Stimulated activated CD4-positive, alpha-beta T cell treated with anti-CD3 and anti-CD28 coated beads, Interleukin-12 subunit alpha, Interleukin-12 subunit beta, amount 100 ng/mL, for 48 hours (primary cell): ENCODE measurements around the gene ISG15.
"Not testable (repeated sequence)": the region's sequence is repeated elsewhere in the genome, so short reads cannot be mapped to it uniquely, and the experiment has no call there.

ENCODE experiments used
- DNase-seq, 3 donors: peaks; one replicate each; pipeline ENCODE4 v3.0.0-alpha.2; 2020; ENCODE audit warnings: low read depth in 2 of 3, low spot score in 1 of 3

ISG15 gene

GRCh38 chr1:1026599-1027413, 13.5 kb downstream of the ISG15 start:
- DNase-seq: no peak

DNA sequence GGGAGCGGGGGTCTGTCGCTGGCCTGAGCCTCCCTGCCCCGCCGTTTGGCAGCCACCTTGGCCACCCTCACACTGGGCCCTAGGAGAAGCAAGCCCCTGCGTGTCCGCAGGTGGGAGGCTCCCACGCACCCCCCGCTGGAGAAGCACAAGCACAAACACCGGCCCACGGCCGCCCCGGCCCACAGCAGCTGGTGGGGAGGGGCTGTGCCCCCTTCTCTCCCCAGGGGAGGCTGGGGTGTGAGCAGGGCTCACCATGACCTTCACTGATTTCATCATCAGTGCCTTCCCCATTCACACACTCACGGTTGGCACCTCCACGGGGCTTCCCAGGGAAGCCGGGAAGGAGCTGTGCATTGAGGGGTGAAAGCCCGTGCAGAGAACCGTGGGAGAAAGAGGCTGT, 14.5 kb downstream of the ISG15 start:
- no peak for DNase-seq

DNA sequence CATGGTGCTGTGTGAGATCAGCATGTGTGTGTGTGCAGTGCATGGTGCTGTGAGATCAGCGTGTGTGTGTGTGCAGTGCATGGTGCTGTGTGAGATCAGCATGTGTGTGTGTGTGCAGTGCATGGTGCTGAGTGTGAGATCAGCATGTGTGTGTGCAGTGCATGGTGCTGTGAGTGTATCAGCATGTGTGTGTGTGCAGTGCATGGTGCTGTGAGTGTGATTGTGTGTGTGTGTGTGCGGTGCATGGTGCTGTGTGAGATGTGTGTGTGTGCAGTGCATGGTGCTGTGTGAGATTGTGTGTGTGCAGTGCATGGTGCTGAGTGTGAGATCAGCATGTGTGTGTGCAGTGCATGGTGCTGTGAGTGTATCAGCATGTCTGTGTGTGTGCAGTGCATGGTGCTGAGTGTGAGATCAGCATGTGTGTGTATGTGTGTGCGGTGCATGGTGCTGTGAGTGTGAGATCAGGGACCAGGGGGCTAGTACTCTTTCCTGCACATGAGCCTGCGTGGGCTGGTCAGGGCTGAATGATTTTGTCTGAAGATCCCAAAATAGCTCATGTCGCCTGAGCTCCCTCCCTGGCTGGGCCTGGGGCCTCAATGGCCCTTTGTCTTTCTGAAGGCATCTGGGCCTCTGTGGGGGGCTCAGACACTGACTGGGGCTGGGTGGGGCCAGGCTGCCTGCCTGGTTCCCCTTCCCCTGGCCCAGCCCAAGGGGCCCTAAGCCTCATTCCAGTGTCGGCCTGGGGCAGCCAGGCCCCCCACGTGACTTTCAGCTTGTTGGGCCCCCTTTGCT, 17.8 kb downstream of the ISG15 start:
- not testable (repeated sequence) for DNase-seq

- no peak for DNase-seq
Observed at GRCh38 chr1:1031659-1032235, 18.4 kb downstream of the ISG15 start.

DNA sequence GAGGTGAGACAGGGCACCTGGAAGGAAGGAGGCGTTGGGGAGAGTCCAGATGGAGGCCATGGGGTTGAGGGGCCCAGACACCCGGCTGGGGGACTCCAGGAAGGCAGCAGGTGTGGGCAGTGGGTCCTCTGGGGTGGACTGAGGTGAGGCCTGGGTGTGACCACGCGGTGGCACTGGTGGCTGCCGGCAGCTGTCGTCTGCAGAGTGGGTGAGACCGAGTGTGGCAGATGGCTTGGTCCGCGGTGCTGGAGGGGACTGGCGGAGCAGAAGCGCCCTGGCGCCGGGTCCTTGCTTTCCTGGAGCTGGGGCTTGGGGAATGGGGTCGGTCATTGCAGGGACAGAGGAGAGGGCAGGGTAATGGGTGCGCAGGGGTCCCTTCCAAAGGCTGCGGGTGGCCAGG, 19.1 kb downstream of the ISG15 start:
- no peak for DNase-seq

DNA sequence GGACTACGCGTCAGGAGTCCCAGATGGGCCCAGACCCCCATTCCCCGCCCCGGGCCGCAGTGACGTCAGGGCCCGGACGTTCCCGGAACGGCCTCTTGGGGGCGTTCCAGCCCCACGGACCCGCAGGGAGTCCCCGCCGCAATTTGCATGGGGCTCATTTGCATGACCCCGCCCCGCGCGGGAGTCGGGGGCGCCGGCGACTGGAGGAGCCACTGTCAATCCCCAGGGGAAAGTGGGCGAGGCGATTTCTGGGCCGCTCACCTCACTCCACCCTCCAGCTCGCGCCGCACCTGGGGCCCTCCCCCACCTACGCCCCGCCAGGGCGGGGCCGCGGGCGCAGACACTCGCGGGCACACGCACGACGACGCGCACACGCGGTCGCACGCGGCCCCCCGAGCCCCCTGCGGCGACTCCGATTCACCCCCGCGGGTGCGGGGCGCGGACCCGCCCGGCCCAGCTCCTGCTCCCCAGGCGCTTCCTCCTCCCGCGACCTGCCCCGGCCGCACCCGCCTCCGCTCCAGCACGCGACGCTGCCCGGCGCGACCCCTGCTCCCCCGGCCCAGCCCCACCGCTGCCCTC, 19.8 kb downstream of the ISG15 start:
- peak; percentile 86 to 88 (median 87) for DNase-seq

GRCh38 chr1:1033731-1034438, 20.6 kb downstream of the ISG15 start:
- DNase-seq: no peak

DNA sequence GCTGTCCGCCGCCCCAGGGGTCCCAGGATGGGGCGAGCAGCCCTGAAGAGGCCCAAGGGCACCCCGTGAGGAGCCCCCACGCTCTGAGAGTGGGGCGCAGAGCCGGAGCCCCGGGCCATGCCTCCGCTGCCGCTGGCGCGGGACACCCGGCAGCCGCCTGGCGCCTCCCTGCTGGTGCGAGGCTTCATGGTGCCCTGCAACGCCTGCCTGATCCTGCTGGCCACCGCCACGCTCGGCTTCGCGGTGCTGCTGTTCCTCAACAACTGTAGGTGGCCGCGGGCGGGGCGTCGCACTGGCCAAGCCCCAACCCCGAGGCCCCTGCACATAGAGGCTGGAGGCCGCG, 21.1 kb downstream of the ISG15 start:
- no peak for DNase-seq

DNA sequence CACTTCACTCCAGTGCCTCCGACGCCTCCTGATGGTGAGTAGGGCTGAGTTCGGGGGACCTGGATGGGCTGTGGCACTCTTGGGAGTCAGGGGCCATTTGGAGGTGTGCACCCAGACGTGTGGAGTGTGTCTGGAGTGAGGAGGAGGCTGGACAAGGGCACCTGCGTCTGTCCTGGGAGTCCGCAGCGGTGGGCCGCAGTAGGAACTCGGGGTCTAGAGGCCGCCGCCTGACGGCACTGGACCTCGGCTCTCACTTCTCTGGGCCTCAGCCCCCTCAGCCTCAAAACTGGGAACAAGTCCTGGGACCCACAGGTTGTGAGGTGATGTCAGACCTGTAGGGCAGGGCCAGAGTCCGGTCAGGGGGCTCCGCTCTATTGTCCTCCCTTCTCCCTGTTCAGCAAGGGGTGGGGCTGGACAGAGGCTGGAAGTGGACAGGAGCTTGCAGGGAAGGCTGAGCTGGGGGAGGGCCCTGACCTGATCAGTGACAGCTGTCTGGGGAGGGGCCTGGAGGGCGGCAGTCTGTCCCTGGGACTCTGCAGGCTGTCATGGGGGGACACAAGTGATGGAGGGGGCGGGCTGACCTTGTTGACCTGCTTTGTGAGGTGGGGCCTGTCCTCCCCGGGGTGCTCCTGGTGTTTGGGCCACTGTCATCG, 22.1 kb downstream of the ISG15 start:
- DNase-seq: no peak

DNA sequence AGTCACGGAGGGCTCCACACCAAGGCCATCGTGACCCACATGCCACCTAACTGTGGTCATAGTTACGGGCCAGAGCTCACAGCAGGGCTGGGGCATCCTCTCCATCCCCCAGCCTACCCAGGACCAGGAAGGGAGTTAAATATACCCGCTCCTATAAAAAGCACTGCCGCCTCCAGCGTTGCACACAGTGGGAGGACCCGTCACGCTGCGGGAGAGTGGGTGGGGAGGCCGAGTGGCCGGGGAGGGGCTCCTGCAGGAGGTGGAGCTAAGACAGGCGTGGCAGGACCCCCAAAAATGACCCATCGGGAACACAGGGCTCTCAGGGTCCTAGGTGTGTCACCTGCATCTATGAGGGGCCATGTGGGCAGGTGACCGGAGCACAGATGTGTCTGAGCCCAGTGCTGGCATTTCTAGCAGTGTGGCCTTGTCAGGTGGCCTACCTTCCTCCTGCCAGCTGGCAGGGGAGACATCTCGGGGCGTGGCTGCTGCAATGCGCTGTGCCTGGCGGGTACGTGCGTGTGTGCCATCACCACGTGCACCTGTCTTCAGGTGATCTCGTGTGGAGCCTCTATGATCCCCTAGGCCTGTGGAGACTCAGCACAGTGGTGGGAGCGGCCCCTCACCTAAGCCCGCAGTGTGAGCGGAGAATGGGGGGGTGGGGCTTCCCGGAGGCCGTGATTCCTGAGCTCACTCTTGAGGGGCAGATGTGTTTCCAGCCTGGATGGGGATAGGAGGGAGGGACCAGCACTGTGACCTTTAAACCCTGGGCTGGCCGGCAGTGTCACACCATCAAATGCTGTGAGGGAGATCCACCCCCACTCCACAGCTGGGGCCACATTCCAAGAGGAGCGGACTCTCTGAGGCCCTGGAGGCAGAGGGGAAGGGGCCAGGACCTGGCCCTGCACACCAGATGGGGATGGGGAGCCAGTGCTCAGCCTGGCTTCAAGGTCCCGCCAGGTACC, 24.4 kb downstream of the ISG15 start:
- DNase-seq: no peak

GRCh38 chr1:1038694-1039093, 25.4 kb downstream of the ISG15 start:
- DNase-seq: no peak

- DNase-seq: no peak
Observed at GRCh38 chr1:1039145-1039910, 26.0 kb downstream of the ISG15 start.

- DNase-seq: peak; percentile 57 to 72 (median 57)
Observed at GRCh38 chr1:1040004-1040991, 27.0 kb downstream of the ISG15 start.

DNA sequence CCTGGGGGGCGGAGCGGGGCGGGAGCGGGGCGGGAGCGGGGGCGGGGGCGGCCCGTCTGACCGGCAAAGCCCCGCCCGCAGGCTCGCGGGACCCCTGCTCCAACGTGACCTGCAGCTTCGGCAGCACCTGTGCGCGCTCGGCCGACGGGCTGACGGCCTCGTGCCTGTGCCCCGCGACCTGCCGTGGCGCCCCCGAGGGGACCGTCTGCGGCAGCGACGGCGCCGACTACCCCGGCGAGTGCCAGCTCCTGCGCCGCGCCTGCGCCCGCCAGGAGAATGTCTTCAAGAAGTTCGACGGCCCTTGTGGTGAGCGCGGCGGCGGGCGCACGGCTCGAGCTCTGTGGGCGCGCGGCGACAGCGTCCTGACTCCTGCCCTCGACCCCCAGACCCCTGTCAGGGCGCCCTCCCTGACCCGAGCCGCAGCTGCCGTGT, 27.8 kb downstream of the ISG15 start:
- DNase-seq: no peak

DNA sequence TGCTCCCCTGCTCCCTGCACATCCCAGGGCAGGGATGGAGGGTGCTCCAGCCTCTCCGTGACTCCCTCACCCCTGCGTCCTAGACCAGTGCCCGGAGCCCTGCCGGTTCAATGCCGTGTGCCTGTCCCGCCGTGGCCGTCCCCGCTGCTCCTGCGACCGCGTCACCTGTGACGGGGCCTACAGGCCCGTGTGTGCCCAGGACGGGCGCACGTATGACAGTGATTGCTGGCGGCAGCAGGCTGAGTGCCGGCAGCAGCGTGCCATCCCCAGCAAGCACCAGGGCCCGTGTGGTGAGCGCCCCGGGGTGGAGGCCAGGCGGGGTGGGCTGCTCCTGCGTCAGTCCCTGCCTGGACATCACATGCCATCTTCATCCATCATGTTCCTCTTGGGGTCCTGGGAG, 28.6 kb downstream of the ISG15 start:
- no peak for DNase-seq

GRCh38 chr1:1042835-1043234, 29.5 kb downstream of the ISG15 start:
- DNase-seq: no peak

DNA sequence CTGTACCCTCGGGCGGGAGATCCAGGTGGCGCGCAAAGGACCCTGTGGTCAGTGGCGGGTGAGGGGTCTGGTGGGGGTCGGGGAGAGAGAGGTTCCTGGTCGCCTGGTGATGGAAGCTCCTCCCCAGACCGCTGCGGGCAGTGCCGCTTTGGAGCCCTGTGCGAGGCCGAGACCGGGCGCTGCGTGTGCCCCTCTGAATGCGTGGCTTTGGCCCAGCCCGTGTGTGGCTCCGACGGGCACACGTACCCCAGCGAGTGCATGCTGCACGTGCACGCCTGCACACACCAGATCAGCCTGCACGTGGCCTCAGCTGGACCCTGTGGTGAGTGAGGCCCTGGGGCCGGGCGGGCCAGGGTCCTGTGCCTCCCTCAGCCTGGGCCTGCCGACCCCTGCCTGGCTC, 30.1 kb downstream of the ISG15 start:
- DNase-seq: no peak

DNA sequence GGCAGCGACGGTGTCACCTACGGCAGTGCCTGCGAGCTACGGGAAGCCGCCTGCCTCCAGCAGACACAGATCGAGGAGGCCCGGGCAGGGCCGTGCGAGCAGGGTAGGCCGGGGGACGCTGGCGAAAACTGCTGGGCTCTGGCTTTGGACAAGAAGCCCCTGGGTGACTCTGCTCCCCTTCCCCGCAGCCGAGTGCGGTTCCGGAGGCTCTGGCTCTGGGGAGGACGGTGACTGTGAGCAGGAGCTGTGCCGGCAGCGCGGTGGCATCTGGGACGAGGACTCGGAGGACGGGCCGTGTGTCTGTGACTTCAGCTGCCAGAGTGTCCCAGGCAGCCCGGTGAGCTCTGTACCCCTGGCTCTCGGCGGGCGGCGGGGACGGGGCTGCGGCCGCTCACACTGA, 30.6 kb downstream of the ISG15 start:
- no peak for DNase-seq
